GM11168 (cell line): ENCODE results near the gene PAFAH1B1.
"Not testable (repeated sequence)": the region's sequence is repeated elsewhere in the genome, so short reads cannot be mapped to it uniquely, and the experiment has no call there.

Experiments
- in situ Hi-C: fragments of 300-500 bp; cut with MboI; formaldehyde crosslinking; loops from one replicate; pipeline ENCODE4 v1.12.0; 2022; ENCODE audit warnings: low sequenced_read_pairs; ENCODE audit not compliant: unreplicated experiment

PAFAH1B1 gene

DNA sequence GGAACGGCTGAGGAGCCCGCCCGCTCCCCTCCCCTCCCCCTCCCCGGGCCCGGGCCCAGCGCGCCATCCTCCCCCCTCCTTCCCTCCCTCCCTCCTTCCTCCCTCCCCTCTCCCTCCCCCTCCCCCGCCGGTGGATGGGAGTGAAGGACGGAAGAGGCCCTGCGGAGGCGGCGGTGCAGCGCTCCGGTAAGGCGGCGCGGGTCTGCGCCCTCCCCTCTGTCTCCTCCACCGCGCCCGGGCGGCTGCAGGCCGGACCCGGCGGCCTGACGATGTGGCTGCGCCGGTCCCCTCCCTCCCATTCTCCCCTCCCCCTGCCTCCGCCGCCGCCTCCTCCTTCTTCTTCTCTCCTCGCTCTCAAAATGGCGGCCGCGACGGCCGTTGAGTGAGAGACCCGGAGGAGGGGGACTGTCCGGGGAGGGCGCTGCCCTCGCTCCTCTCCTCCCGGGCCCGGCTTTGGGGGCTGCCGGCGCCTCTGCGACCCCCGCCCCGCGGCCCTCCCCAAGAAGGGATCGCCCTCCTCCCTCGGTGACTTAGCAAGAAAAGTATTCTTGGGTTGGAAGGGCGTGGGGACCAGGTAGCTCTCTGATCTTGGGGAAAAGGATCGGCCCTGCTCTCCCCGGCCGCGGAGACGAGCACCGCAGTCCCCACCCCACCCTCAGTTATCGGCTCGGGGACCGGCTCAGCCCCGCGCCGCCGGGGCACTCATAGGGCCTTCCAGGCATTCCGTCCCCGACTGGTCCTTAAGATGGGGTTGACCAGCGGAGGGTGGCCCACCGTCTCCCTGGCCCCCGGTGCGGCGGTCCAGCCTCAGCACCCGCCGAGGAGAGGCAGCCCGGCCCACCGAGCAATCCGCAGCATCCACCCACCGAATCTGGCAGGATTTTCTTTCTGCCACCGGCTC, 617 bp downstream of the PAFAH1B1 start:
- in situ Hi-C loops = no loop called here

DNA sequence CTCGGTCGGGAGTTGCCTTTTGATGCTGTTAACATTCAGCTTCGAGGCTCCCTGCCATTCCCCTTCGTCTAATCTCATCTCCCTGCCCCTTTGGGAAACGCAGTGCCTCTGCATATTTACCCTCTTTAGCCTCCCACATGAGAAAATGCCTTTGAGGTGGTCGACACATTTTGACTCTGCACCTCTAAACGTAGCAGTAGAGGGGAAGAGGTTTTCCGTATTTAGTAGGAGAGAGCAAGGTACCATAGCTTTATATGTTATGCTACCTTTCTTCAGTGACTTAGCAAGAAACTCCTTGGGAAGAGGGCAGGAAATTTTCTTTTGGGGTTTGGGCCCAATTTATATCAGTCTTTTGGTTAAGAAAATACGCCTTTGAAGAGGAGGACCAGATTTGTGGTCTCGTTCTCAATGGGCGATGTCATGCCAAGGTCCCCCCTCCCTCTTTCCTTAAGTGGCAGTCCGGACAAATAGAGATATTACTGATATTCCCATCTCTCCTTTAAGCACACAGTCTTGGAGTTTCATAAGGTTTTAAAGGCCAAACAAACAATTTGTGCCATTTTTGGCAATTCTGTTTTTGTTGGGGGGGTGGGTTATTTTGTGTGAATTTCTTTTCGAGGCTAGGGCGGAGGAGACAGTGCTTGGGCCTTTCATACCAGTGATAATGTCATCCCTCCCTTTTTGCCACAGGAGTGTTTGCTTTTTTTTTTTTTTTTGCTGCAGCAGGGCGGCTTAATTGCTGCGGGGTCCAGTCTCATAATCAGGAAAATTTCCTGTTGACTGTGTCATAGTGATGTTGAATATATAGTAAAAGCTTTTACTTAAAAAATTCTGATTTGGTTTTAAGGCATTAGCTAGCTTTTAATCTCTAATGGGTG, 1.5 kb downstream of the PAFAH1B1 start:
- in situ Hi-C loops = no loop called here

DNA sequence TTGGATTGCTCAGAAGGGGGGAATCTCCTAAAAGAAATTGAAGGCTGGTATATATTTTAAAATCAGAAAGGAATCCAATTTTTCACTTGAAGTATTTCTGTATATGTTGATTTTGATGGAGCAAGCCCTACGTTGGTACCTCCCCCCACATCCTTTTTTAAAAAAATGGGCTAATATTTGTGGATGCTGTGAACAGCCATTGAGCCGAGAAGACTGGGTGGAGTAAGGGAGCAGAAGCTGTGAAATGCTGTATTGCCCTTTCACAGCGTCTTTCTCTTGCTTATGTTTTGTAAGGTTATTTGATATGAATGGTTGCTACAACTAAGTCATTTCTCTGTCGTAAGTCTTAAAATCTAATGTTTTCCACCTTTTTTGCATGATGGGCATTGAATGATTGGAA, 2.3 kb downstream of the PAFAH1B1 start:
- in situ Hi-C loops = no loop called here

DNA sequence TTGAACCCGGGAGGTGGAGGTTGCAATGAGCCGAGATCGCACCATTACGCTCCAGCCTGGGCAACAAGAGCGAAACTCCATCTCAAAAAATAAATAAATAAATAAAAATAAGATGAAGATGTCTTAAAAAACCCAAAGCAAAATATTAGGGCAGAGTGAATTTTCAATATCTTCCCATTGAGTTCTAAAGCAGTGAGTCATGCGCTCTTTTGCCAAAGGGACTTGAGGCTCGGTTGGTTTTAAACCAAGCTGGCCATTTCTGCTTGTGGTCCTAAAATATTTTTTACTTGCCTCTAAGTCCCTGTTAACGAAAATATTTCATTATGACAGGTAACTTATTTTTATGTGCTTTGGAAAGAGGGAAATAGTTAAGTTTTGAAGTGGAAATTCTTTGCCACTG, 4.7 kb downstream of the PAFAH1B1 start:
- in situ Hi-C loops = no loop called here

DNA sequence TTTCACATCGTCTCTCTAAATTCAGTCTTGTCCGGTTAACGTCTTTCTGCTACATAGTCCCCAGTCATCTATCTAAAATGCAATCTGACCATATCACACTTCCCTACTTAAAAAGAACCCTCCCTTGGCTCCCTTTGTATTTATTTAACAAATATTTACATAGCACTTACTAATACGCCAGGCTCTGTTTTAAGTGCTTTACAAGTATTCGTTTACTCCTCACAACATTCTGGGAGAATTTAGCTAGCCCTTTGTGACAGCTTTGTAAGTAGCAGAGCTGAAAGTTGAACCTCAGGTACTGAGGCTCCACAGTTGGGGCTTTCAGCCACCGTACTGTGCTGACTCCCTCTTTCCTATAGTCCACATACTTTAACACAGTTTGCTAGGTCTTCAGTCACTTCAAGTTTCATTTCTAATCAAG, 9.2 kb downstream of the PAFAH1B1 start:
- in situ Hi-C loops = no loop called here

DNA sequence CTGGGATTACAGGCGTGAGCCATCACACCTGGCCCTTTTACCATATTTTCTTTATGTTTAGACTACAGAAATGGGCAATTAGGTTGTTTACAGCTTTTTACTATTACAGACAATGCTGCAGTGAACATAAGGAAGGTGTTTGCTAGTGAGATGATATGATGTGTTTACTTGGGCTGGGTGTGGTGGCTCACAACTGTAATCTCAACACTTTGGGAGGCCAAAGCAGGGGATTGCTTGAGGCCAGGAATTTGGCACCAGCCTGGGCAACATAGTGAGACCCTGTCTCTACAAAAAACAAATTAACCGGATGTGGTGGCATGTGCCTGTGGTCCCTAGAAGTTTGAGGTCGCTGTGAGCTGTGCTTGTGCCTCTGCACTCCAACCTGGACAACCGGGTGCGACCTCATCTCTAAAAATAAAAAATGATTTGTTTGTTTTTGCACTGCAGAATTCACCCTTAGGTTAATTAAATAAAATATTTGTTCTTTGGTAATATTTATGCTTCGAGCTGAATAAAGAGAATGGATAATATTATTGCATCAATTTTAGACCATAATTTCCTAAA, 15.0 kb downstream of the PAFAH1B1 start:
- in situ Hi-C loops = no loop called here

DNA sequence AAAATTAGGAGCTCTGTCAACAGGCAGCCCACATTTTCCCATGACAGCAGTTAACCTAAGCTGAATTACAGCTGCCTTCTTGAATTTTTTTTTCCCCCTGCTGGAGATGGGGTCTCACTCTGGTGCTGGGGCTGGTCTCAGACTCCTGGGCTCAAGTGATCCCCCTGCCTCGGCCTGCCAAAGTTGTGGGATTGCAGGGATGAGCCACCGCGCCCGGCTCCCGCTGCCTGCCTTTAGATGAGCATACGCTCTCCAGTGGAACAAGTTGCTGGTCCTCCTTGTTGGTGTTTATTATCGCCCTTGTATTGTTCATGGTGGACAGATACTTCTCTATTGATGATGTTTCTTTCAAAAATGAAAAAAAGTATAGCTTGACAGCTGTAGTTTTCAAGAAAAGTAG, 15.6 kb downstream of the PAFAH1B1 start:
- in situ Hi-C loops = no loop called here

DNA sequence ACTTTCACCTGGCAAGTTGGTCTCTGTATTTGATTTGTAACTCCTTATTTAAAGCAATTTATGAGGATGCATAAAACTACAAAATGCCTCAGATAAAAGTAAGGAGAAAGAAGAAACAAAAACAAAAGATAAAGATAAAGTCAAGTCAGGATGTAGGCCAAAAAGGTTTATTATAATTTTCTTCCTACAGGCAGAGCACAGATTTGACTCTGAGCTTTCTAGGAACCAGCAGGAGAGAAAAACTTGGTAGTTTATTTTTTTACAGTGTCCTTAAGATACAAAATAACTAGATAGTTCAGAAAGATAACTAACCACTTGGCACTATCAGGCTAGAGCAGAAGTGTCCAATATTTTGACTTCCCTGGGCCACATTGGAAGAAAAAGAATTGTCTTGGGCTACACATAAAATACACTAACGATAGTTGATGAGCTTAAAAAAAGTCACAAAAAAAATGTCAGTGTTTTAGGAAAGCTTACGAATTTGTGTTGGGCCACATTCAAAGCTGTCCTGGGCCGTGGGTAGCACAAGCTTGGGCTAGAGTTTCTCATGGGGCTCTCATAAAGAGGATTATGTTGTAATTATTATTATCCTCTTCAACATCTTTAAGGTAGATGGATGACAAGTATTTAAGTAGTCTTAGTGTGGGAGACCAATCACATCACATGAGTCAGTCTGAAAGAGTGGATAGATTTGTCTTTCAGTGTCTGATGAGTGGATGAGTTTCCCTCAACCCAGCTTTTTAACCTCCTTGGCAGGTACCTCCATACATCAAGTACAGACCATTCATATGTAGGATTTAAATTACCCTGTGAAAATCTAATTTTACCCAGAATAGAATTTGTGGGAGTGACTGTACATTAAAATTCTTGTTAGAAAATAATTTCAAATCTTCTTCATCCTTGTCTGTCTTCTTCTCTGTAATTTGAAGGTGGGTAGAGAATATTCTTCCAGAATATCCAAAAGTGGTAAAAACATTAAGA, 17.0 kb downstream of the PAFAH1B1 start:
- in situ Hi-C loops = no loop called here

DNA sequence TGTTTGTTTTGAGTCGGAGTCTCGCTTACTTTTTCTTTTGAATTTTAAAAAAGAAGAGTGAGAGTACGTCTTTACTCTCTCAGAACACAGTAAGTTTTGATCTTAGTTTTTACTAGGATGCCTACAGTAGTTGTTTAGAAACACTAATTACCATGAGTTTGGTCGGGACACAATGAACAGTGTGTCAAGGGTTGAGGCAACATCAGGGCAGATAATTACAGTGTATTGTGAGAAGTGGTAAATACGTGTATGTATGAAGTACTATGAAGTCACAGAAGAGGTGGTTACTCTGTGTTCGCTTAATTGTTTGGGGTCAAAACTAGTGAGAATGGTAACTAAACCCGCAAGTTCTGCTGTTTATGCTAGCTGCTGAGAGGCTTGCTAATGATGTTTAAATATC, 18.2 kb downstream of the PAFAH1B1 start:
- in situ Hi-C loops = no loop called here

DNA sequence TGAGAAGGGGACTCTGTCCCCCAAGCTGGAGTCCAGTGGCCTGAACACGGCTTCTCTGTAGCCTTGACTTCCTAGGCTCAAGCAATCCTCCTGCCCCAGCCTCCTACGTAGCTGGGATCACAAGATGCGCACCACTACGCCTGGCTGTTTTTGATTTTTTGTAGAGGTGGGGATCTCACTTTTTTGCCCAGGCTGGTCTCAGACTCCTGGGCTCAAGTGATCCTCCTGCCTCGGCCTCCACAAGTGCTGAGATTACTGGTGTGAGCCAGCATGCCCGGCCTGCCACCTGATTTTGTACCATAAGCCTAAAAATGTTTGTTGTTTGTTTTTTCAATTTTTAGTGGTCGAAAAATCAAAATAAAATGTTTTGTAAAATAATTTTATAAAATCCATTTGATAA, 19.2 kb downstream of the PAFAH1B1 start:
- in situ Hi-C loops = no loop called here

DNA sequence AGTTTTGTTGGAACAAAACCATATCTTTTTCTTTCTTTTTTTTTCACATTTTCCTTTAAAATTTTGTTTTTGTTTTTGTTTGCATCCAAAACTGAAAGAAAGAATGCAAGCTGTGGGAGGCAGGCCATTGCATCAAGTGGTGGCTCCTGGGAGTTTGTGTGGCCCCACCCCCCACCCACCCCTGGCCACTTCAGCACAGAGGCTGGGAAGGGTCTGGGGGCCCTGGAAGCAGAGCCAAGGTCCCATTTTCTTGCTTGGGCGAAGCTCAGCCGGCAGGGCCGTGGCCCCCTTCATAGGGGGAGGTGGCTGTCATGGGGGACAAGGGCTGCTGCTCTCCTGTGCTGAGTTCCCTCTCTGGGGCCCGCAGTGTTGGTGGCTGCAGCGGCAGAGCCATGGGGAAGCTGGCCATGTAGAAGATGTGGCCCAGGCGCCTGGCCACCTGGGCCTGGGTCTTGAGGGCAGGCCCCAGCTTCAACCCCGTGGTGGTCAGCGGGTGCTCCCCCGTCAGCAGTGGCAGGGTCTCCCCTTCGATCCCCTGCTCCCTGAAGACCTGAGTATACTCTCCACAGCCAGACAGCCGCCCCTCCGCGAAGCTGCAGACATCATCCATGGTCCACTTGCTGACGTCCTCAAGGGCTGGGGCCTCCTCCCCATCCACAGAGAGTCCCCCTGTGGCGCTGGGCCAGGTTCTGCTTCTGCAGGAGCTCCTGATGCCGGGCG, 19.8 kb downstream of the PAFAH1B1 start:
- in situ Hi-C loops = no loop called here

DNA sequence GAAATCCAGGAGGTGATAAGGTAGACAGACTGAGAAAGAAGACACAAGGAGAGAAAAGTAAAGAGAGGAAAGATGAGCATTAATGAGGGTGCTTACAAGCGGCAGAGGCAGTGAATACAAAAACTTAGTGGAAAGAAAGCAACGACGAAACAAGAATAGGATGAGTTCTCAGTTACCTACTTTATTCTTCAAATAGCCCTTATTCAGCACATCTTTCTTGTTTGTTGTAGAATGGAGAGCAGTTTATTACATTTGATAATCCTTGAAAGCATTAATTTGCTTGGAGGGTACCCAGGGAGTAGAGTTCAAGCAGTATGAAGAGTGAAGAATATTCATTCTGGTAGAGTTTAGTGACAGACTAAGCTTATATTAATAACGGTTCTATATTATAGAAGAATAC, 22.4 kb downstream of the PAFAH1B1 start:
- in situ Hi-C loops = no loop called here

DNA sequence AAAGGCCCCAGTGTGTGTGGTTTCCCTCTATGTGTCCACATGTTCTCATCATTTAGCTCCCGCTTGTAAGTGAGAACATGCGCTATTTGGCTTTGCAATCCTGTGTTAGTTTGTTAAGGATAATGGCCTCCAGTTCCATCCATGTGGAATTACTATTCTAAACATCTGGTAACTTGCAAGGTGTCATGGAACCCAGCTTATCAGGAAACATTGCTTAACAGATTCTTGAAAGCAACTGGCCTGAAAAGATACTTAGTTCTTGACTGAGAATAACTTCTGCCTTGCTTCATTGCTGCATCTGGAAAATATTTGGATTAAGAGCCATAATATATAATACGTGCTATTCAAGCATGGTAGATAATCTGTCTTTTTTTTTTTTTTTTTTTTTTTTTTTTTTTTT, 27.8 kb downstream of the PAFAH1B1 start:
- in situ Hi-C loops = no loop called here

DNA sequence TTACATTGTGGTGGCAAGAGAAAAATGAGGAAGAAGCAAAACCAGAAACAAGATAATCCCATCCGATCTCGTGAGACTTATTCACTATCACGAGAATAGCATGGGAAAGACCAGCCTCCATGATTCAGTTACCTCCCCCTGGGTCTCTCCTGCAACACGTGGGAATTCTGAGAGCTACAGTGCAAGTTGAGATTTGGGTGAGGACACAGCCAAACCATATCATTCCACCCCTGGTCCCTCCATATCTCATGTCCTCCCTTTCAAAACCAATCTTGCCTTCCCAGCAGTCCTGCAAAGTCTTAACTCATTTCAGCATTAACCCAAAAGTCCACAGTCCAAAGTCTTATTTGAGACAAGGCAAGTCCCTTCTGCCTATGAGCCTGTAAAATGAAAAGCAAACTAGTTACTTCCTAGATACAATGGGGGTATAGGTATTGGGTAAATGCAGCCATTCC, 28.5 kb downstream of the PAFAH1B1 start:
- in situ Hi-C loops = not testable (repeated sequence)

DNA sequence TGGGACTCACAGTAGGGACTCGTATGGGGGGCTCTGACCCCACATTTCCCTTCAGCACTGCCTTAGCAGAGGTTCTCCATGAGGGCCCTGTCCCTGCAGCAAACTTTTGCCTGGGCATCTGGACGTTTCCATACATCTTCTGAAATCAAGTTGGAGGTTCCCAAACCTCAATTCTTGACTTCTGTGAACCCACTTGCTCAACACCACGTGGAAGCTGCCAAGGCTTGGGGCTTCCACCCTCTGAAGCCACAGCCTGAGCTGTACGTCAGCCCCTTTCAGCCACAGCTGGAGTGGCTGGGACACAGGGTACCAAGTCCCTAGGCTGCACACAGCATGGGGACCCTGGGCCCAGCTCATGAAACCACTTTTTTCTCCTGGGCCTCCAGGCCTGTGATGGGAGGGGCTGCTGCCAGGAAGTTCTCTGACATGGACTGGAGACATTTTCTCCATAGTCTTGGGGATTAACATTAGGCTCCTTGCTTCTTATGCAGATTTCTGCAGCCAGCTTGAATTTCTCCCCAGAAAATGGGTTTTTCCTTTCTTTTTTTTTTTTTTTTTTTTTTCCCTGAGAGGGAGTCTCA, 29.4 kb downstream of the PAFAH1B1 start:
- in situ Hi-C loops = not testable (repeated sequence)

DNA sequence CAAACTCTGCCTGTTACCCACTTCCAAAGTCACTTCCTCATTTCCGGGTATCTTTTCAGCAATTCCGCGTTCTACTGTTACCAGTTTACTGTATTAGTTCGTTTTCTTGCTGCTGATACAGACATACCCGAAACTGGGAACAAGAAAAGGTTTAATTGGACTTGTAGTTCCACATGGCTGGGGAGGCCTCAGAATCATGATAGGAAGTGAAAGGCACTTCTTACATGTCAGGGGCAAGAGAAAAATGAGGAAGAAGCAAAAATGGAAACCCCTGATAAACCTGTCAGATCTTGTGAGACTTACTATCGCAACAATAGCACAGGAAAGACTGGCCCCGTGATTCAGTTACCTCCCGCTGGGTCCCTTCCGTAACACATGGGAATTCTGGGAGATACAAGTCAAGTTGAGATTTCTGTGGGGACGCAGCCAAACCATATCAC, 30.9 kb downstream of the PAFAH1B1 start:
- in situ Hi-C loops = no loop called here

DNA sequence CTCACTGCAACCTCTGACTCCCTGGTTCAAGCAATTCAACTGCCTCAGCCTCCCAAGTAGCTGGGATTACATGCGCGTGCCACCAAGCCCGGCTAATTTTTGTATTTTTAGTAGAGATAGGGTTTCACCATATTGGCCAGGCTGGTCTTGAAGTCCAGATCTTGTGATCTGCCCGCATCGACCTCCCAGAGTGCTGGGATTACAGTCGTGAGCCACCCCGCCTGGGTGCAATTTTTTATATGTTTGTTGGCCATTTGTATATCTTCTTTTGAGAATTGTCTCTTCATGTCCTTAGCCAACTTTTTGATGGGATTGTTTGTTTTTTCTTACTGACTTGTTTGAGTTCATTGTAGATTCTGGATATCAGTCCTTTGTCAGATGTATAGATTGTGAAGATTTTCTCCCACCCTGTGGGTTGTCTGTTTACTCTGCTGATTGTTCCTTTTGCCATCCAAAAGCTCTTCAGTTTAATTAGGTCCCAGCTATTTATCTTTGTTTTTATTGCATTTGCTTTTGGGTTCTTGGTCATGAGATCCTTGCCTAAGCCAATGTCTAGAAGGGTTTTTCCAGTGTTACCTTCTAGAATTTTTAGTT, 33.3 kb downstream of the PAFAH1B1 start:
- in situ Hi-C loops = not testable (repeated sequence)

DNA sequence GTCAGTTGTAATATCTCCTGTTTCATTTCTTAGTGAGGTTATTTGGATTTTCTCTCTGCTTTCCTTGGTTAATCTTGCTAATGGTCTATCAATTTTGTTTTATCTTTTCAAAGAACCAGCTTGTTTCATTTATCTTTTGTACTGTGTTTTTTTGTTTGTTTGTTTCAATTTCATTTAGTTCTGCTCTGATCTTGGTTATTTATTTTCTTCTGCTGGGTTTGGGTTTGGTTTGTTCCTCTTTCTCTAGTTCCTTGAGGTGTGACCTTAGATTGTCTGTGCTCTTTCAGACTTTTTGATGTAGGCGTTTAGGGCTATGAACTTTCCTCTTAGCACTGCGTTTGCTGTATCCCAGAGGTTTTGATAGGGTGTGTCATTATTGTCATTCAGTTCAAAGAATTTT, 35.5 kb downstream of the PAFAH1B1 start:
- in situ Hi-C loops = not testable (repeated sequence)
